Measurements from ENCODE around the gene EFHC1.
"Not testable (repeated sequence)": the region's sequence is repeated elsewhere in the genome, so short reads cannot be mapped to it uniquely, and the experiment has no call there.

Gene EFHC1
- 6.2 reads per million, percentile 23 among the genes with 10 or more reads in this experiment for total RNA-seq

- peak; percentile 96 for DNase-seq
Measured at GRCh38 chr6:52419809-52420667, at the start of gene EFHC1. TSS of gene EFHC1 (plus strand) at chr6:52420342. CDS start at chr6:52420411, 69 bp downstream.

GRCh38 chr6:52371656-52372191 lies 48.4 kb upstream of the EFHC1 start:
- no peak for DNase-seq

DNA sequence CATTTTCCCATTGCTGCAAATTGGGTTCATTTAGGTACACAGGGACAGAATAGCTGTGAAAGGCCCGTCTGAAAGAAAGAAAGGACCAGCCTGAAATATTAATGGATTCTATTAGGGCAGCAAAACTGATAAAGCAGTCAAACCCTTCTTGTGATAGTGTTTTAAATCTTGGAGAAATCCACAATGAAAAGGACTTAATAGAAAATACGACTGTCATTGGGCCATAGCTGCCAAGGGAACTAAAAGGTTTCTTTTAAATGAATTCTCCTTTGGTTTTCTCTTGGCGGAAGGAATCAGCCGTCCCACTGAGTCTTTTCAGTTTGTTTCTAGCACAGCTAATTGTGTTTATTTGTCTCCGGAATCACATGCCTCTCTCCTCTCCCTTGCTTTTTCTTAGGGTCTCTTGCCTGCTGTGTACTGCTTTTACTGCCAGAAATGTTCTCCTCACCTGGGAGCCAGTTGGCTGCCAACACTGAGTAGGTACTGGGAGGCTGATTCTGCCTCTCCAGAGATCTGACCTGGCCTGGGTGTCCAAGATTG lies 46.9 kb upstream of the EFHC1 start:
- DNase-seq = no peak

DNA sequence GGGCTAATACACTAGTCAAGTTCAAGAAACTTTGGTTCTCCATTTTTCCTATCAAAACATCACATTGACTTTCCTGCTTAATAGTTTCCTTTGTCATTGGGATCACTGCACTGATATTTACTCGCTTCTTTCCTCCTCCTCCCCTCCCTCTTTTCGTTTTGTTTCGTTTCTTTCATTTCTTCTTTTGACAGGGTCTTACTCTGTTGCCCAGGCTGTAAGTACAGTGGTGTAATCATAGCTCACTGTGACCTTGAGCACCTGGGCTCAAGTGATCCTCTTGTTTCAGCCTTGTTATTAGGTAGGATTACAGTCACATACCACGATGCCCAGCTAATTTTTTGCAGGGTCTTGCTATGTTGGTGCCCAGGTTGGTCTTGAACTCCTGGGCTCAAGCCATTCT lies 45.9 kb upstream of the EFHC1 start:
- DNase-seq = no peak

DNA sequence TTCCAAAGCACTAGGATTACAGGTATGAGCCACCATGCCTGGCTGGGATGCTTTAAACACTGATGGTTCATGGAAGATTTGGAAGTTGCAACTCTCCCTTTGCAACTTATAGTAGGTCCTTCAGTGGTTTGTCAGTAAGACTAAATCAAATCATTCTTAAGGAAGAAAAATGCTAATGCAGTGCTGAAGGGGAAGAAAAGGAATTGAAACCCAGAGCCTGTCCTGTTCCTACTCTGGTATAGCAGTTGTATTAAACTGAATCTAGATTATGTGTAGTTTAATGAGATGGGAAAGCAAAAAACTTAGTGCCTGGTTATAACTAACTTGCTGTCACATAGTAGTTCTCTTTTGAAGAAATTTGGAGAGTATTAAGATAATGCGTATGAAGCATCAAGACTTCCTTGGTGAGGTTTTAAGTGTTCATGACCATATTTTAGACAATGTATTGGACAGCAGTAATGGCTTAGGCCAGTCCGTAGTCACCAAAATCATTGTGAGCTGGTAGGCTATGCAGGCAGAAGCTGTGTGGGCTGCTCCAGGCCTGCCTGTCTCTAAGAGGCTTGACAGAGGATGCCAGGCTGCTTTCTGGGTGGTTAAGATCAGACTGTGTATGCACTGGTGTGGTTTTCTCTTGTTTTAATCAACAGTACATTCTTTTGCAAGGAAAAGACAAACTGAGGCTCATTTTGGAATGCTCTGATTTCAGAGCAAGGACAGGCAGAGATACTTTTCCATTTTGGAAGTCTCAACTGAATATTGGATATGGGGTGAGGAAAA lies 44.2 kb upstream of the EFHC1 start:
- DNase-seq = no peak

GRCh38 chr6:52376763-52377162 lies 43.4 kb upstream of the EFHC1 start:
- DNase-seq = no peak

DNA sequence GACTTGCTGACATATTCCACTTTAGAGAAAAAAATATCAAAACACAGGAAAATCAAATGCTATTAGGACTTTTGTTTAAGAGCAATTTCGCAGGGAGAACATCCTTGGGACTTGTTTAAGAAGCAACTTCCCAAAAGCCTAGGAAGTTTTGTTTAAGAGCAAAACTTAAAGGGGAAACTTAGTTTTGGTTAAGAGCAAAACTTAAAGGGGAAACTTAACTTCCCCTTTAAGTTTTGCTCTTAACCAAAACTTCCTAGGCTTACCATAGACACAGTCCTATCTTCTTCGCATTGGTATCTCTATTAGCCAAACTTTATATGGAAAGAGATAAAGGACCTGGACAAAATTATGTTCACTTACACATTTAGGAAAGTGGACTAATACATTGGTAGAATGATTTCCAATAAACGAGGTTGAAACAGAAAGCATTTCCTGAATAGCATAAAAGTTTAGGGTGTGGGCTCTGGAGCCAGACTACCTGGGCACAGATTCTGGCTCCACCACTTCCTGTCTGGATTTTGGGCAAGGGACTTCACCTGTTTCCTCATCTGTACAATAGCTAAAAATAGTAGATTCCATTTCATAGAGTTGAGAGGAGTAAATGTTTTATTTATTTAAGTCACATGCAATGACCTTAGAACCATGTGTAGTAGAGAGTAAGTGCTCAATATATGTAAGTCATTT lies 42.5 kb upstream of the EFHC1 start:
- no peak for DNase-seq

GRCh38 chr6:52381249-52381648 lies 38.9 kb upstream of the EFHC1 start:
- no peak for DNase-seq

DNA sequence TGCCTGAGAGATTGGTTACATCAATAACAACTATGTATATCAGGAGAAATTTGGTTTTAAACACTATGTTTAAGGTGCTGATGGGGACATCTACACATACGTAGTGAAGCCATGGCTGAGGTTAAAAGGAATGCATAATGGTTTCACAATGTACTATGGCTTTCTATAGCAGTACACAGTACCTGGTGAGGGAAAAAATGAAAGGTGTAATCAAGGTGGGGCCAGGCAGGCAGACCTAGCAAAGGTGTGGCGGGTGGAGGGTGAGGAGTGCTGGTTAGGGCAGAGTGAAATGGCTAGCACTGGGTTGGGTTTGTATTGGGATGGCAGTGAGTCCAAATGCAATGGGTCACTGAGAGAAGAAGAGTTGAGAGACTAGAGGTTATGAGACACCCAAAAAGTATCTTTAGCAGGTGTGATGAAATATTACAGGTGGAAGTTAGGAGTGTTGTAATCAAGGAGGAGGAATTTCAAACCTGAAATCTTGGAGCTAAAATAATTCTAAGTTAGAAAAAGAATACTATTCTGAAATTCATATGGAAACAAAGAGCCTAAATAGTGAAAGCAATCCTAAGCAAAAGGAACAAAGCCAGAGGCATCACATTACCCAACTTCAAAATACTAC lies 35.9 kb upstream of the EFHC1 start:
- DNase-seq = no peak

DNA sequence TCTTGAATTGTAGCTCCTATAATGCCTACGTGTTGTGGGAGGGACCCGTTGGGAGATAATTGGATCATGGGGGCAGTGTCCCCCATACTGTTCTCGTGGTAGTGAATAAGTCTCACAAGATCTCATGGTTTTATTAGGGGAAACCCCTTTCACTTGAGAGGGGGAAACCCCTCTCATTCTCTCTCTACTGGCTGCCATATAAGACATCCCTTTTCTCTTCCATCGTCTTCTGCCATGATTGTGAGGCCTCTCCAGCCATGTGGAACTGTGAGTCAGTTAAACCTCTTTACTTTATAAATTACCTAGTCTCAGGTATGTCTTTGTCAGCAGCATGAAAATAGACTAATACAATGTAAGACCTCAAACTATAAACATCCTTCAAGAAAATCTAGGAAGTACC lies 35.1 kb upstream of the EFHC1 start:
- DNase-seq = no peak

DNA sequence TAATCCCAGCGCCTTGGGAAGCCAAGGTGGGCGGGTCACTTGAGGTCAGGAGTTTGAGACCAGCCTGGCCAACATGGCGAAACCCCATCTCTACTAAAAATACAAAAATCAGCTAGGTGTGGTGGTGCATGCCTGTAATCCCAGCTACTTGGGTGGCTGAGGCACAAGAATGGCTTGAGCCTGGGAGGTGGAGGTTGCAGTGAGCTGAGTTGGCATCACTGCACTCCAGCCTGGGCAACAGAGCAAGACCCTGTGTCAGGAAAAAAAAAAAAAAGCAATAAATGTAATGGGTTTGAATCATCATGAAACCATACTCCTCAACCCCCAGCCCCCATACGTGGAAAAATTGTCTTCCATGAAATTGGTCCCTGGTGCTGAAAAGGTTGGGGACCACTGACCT lies 32.0 kb upstream of the EFHC1 start:
- DNase-seq = not testable (repeated sequence)

DNA sequence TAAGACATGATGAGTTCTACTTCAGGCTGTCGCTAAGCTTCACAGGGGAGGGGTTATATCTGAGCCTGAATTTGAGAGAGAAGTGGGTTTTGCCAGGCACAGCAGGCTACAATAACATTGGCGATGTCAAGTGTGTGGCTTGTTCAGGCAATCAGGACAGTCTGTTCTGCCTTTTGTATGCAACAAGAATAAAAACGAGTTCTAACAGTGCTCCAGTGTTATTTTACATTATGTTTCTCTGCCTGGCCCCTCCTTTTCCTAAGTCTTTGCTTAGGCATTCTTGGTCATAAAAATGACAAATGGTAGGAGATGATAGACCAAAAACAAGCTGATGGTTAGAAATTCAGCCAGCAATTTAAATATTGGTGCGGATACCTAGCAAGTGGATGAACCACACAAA lies 31.4 kb upstream of the EFHC1 start:
- DNase-seq = no peak

DNA sequence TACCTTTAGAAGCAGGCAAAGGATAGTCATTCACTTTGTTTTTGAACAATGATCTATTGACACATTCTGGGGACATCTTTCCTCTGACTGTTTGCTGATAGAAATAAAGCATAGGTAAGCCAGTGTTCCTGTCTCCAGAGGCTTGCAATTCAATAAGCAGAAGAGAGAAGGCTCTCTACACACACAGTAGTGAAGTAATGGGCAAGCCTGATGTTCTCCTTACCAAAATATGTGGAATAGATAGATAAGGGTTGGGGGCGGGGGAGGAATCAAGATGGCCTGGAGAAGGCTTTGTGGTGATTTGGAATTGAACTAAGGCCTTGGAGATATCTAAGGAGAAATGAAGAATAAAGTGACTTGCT lies 30.9 kb upstream of the EFHC1 start:
- DNase-seq = no peak

DNA sequence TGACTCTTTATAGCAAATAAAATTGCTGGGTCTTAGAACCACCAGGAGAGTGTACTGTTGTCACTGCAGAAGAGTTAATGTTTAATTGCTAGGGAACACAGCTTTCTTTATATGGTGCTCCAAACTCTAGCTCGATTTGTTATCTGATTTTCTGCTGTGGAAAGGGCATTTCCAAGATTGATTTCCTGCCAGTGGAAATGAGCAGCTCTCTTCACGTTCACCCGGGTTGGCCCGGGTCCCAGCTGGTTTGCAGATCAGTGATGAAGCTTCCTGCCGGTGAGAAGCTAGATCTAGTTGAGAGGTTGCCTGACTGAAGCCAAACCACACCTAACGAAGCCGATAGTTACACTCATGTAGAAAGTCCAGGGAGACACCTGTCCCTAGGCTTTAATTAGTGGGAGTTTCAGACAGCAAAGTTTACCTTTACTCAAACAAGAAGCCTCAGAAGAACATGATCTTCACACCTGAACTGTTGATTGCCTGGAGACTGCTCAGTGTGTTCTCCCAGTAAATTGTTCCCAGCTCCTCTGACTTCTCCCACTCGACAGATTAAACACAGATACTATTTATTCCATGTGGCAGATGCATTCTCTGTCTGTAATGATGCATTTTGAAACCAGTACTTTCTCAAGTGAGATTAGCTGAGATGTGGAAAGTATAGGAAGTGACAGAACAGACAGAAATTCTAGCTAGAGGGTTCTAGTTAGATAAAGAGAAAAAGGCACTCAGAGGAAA lies 30.3 kb upstream of the EFHC1 start:
- peak; percentile 55 for DNase-seq

- peak; percentile 60 for DNase-seq
Measured at GRCh38 chr6:52390361-52390727, 29.8 kb upstream of the EFHC1 start.

DNA sequence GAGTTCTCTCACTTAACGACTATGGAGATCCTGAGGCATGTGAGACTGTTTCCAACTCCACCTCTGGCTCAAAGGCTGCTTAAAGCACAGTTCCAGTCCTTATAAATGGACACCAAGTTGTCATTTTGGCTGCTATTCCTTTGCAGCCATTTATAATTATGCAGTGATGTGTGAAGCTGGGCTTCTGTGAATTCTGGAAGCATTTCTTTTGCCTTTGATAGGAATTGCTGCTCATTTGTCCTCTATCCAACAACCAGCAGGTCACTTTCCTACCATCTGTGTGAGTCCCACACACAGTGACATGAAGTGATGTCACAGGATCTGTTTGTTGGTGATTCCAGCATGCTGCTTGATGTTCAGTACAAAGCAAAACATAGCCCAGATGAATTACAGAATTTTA lies 28.5 kb upstream of the EFHC1 start:
- no peak for DNase-seq

- no peak for DNase-seq
Measured at GRCh38 chr6:52392944-52393343, 27.2 kb upstream of the EFHC1 start.

- no peak for DNase-seq
Measured at GRCh38 chr6:52393780-52394179, 26.4 kb upstream of the EFHC1 start.

GRCh38 chr6:52394251-52394666 lies 25.9 kb upstream of the EFHC1 start:
- DNase-seq = no peak

DNA sequence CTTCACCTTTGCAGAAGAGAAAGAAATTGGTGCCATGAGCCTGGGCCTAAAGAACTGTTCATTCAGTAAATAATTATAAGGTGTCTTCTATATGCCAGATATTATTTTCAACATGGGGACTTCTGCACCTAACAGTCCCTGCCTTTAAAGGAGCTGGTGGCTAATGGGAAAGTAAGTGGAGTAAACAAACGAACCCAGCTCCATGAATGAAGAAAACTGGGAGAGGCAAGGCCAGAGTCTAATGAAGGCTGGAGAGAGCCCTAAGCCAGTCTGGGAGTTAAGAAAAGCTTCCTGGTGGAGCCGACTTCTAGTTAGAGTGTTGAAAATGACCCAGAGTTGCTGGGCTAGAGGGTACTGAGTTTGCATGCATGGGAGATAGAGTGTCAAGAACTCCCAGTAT lies 24.2 kb upstream of the EFHC1 start:
- no peak for DNase-seq

DNA sequence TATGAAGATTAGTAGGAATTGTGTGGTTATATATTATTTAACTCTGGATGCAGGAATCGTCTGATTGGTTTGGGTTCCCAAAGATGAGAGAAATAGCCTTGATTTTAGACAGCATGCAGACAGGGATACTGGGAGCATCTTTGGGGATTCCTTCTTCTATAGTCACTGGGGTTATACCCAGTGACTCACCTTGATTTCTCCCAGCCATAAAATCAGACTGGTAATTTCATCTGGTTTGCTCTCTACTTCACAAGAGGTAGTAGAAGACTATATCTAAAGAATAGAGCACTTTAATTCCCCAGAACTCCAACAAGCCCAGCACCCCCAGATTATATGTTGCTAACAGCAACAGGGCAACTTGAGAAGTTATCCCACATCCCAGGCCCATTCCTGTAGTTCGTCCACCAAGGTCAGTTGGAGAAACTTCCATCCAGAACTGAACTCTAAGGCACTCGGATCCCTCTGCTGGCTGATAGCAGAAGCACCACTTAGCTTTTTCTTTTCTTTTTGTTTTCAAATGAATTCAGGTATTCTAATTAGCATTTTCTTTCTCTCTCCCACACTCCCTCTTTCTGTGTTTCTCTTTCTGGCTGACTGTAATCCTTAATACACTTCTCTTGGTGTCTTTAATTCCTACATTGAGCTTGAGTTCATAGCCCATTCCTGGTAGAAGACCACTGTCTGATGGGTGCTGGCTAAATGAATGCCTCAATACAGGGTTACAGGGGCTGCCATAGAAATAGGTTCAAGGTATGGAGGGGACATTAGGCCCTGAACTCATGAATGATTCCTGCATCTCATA lies 20.4 kb upstream of the EFHC1 start:
- no peak for DNase-seq

All from effector CD4-positive, alpha-beta T cell (primary cell).